Nephron progenitor cell (in vitro differentiated cells): Measurements from ENCODE around the gene HIVEP2.

Experiments
- DNase-seq: peaks from one replicate; pipeline ENCODE4 v3.0.0; 2021
- H3K27ac Mint-ChIP-seq: 2 replicates; pipeline ENCODE4 v1.8.0; 2021; ENCODE audit warnings: mild to moderate bottlenecking, moderate library complexity, mixed read lengths
- H3K27me3 Mint-ChIP-seq: 2 replicates; pipeline ENCODE4 v1.8.0; 2021; ENCODE audit warnings: mild to moderate bottlenecking, low read depth, mixed read lengths; ENCODE audit not compliant: poor library complexity
- H3K36me3 Mint-ChIP-seq: 2 replicates; pipeline ENCODE4 v1.8.0; 2021; ENCODE audit warnings: low read depth, mixed read lengths
- H3K4me1 Mint-ChIP-seq: 2 replicates; pipeline ENCODE4 v1.8.0; 2021; ENCODE audit warnings: mixed read lengths
- H3K4me3 Mint-ChIP-seq: 2 replicates; pipeline ENCODE4 v1.8.0; 2021; ENCODE audit warnings: mild to moderate bottlenecking, moderate library complexity, mixed read lengths
- H3K9me3 Mint-ChIP-seq: 2 replicates; pipeline ENCODE4 v1.8.0; 2021; ENCODE audit warnings: mild to moderate bottlenecking, moderate library complexity, mixed read lengths
- TF ChIP-seq, protein P1 (sequence below): fragments of 200-600 bp; sonication (generic); IDR thresholded peaks from 2 replicates; pipeline ENCODE4 v1.5.0; 2021; ENCODE audit warnings: antibody characterized with exemption

The HIVEP2 gene

DNA sequence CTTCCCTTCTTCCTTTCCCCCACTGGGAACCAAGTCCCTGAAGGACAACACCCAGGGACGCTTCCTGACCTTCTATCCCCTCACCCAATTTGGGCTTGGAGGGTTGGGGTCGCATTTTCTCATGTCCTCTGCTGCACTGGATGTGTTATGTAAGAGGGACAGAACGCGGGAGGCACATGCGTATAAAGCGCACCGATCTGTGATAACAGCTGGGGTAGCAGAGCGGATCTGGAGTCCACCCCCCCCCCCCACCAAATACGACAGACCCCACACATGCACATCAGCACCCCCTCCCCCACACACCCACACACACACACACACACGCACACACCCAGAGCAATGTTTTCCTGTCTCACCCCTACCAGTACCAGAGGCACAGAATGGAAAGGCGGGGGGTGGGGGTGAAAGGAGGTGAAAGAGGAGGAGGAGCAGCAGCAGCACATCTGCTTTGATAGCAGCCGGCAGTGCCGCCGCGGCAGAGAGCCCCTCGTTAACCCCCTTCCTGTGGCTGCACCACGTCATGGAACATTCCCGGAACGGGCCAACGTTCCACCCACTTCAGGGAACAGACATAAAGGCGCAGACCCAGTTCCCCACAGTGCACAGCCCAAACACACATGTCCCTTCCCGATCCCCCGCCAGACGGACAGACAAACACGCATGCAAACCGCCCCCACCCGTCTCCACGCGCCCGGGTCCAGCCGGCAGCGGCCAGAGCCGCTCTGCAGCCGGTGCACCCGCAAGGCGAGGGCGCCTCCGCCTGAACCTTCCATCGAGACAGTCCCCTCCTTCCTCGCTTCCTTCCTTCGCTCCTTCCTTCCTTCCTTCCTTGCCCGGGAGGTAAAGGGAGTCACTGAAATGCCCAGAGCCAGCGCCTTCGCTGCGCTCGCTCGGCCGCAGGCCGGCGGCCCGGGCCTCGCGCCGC lies 590 bp downstream of the HIVEP2 start:
- peak; percentile 70 for DNase-seq
- TF ChIP-seq, protein P1, sequence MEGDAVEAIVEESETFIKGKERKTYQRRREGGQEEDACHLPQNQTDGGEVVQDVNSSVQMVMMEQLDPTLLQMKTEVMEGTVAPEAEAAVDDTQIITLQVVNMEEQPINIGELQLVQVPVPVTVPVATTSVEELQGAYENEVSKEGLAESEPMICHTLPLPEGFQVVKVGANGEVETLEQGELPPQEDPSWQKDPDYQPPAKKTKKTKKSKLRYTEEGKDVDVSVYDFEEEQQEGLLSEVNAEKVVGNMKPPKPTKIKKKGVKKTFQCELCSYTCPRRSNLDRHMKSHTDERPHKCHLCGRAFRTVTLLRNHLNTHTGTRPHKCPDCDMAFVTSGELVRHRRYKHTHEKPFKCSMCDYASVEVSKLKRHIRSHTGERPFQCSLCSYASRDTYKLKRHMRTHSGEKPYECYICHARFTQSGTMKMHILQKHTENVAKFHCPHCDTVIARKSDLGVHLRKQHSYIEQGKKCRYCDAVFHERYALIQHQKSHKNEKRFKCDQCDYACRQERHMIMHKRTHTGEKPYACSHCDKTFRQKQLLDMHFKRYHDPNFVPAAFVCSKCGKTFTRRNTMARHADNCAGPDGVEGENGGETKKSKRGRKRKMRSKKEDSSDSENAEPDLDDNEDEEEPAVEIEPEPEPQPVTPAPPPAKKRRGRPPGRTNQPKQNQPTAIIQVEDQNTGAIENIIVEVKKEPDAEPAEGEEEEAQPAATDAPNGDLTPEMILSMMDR, result no peak

DNA sequence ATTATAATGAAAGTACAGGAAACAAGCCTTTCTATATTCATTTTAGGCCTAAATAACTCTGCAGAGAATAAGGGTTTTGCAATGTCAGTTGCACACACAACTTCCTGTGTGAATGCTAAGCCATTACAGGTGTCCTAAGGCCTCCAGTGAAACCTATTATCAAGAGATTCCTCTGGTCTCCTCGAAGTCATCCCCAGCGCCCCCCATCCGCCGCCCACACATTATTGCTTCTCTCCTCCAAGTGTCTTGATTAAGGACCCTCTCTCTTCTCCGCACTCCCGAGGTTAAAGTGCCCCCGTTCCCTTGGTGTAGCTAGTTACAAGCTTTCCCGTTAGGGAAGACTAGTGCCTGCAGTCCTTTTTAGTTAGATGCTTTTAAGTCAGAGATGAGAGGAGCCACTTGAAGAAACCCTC lies 1.3 kb downstream of the HIVEP2 start:
- Mint-ChIP-seq H3K4me3 (peak overlapping the region; percentile 98), H3K36me3 (no peaks in the 10 kb centered on the region), H3K4me1 (peaks cover 52% of the 10 kb centered on the region), H3K27ac (peak overlapping the region; percentile 100), H3K27me3 (peaks cover 4% of the 10 kb centered on the region), H3K9me3 (no peaks in the 10 kb centered on the region)
- peak; percentile 16 for DNase-seq
- TF ChIP-seq, protein P1, result no peak

More for the DNA sequence above, 590 bp downstream of the HIVEP2 start:
- Mint-ChIP-seq H3K36me3 (no peaks in the 10 kb centered on the region), H3K4me1 (peaks cover 52% of the 10 kb centered on the region), H3K4me3 (peak overlapping the region; percentile 98), H3K27me3 (peaks cover 4% of the 10 kb centered on the region), H3K9me3 (no peaks in the 10 kb centered on the region), H3K27ac (peak overlapping the region; percentile 100)

DNA sequence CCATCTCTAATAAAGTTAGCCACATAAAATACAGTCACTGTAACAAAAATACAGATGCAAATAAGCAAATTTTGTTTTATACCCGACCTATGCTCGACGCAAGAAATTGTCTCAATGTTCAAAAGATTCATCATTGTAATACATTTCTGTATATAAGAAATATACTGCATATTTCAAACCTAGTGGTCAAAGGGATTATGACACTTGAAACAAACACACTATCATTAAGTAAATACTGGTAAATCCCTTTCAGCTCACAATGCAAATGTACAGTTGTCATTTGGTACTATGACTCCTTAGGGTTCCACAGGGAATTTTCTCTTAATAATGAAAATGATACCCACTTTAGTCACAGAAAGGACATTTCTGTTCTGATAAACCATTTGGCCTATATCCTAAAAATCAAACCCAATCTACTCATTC lies 2.2 kb downstream of the HIVEP2 start:
- H3K27me3 Mint-ChIP-seq, result peaks cover under 1% of the 10 kb centered on the region
- DNase-seq, result no peak
- peaks cover 47% of the 10 kb centered on the region for H3K4me1 Mint-ChIP-seq
- H3K4me3 Mint-ChIP-seq, result peak overlapping the region; percentile 98
- no peak overlapping the region for H3K27ac Mint-ChIP-seq
- H3K9me3 Mint-ChIP-seq, result no peaks in the 10 kb centered on the region
- TF ChIP-seq, protein P1, result peak; percentile 45
- H3K36me3 Mint-ChIP-seq, result no peaks in the 10 kb centered on the region

DNA sequence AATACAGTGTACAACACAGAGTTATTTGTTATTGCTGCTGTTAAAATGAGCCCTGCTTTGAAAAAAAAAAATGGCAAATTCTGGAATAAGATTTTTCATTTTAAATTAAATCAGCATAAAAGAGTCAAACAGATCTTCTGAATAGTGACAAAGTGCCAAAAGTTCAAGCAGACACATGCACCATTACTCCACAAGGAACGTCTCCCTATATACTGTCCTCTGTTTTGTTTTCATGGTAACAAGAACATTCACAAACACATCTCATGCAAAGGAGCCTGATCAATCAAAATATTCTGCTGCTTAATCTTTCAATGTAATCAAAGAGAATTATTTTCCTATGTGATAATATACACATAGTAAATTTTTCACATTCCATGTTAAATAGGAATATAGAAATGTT lies 2.7 kb downstream of the HIVEP2 start:
- no peak for DNase-seq
- Mint-ChIP-seq H3K36me3 (no peaks in the 10 kb centered on the region), H3K9me3 (no peaks in the 10 kb centered on the region), H3K4me3 (no peak overlapping the region), H3K27me3 (no peaks in the 10 kb centered on the region), H3K4me1 (peaks cover 43% of the 10 kb centered on the region), H3K27ac (no peak overlapping the region)
- TF ChIP-seq, protein P1, result no peak

DNA sequence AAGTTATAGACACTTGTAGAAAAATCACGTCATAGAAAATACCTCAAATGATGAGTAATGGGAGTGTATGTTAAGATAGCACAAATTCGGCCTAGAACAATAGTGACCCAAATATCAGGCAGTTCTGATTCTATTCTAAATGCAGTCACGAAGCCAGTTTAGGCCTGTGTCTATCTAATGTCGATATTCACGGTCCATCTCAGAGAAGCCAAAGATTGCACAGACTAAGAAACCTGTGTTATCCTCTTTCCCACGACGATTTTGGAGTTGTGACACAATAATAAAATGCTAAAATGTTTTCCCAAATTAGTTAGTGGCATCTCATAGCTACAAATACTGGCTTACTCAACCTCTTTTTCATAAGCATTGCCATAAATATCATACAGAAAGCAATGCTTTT lies 4.0 kb downstream of the HIVEP2 start:
- Mint-ChIP-seq H3K4me3 (no peak overlapping the region), H3K9me3 (no peaks in the 10 kb centered on the region), H3K36me3 (no peaks in the 10 kb centered on the region), H3K27ac (no peak overlapping the region), H3K27me3 (no peaks in the 10 kb centered on the region), H3K4me1 (peaks cover 43% of the 10 kb centered on the region)
- TF ChIP-seq, protein P1, result no peak
- DNase-seq, result no peak
